Kidney (tissue), 14 donors: ENCODE data around the gene CTDNEP1. TPM values are rescaled to one million over a fixed set of nuclear protein-coding genes. Genes with fewer than 3 reads are reported as not detected.
A peak's percentile ranks its signal among the peaks of the same experiment; 100 is the strongest.

ENCODE experiments used
- DNase-seq, 5 donors: peaks; one replicate each; pipeline ENCODE4 v3.0.0-alpha.2; 2013 to 2020
- FAIRE-seq: peaks from 2 replicates; lab custom pipeline; 2012; peaks lifted over from hg19 to GRCh38; lab: Jason Lieb, UNC
- H3K27ac ChIP-seq, 2 donors: one replicate each; pipeline ENCODE4 v1.7.0; 2013; ENCODE audit warnings: low read depth in 2 of 2, low read length in 2 of 2, inconsistent platforms in 1 of 2
- H3K27me3 ChIP-seq: one replicate; pipeline ENCODE4 v1.7.1; 2013; ENCODE audit warnings: low read length, inconsistent platforms; ENCODE audit not compliant: control insufficient read depth, insufficient read depth
- H3K36me3 ChIP-seq, 3 donors: one replicate each; pipeline versions ENCODE4 v1.7.0 to v1.7.1; 2013; ENCODE audit warnings: low read length in 3 of 3, control low read depth in 1 of 3, inconsistent platforms in 1 of 3; ENCODE audit not compliant: insufficient read depth in 3 of 3, control insufficient read depth in 2 of 3
- H3K4me1 ChIP-seq, 3 donors: one replicate each; pipeline versions ENCODE4 v1.7.0 to v1.7.1; 2013; ENCODE audit warnings: low read length in 3 of 3, inconsistent platforms in 1 of 3, low read depth in 1 of 3; ENCODE audit not compliant: control insufficient read depth in 2 of 3, insufficient read depth in 2 of 3
- H3K4me3 ChIP-seq, 3 donors: one replicate each; pipeline versions ENCODE4 v1.7.0 to v1.8.1; 2013; ENCODE audit warnings: low read length in 3 of 3, control low read depth in 1 of 3, inconsistent platforms in 1 of 3
- H3K9ac ChIP-seq, 3 donors: one replicate each; pipeline versions ENCODE4 v1.7.0 to v1.7.1; 2013; ENCODE audit warnings: low read length in 3 of 3, control low read depth in 1 of 3, inconsistent platforms in 1 of 3
- H3K9me3 ChIP-seq, 3 donors: one replicate each; pipeline versions ENCODE4 v1.7.0 to v1.7.1; 2013; ENCODE audit warnings: low read length in 3 of 3, control low read depth in 1 of 3, inconsistent platforms in 1 of 3; ENCODE audit not compliant: control insufficient read depth in 2 of 3, insufficient read depth in 1 of 3
- intact Hi-C: fragments of 100-400 bp; cut with DNase I; formaldehyde crosslinking; loops from one replicate; pipeline ENCODE4 v1.11.1; 2022
- polyA plus RNA-seq: library from polyadenylated mRNA; stranded (reverse); fragments of 350-450 nt; fragmentation: Illumina TruSeq; extraction: RNeasy Lipid Tissue Mini Kit (QIAGEN cat#74804); gene quantifications from one replicate; pipeline ENCODE4 v1.2.3, GENCODE V29; 2014; ENCODE audit warnings: low read depth, low replicate concordance; ENCODE audit not compliant: insufficient read depth
- total RNA-seq: library from RNA; stranded (reverse); fragmentation: NEBNext Ultra II Directional; extraction: Animal tissue kit (Norgen Biotek cat#: 25700); gene quantifications from one replicate; pipeline ENCODE4 v1.2.1, GENCODE V29; 2021
- TF ChIP-seq, protein P1 (sequence below): IDR thresholded peaks from 3 replicates; pipeline ENCODE4 v1.5.1; 2012; ENCODE audit warnings: mild to moderate bottlenecking, moderate library complexity, borderline replicate concordance; ENCODE audit not compliant: insufficient read depth; ENCODE audit errors: extremely low read depth
- donor health status: control.
- donor health status: control.
- donor health status: control.
- donor health status: control.
- donor health status: control.
- donor health status: DM: yes; HTN: yes; CAD: no.
- donor health status: Normal renal cell carcinoma (clear cell type).

CTDNEP1 gene
- total and polyA plus RNA-seq, 2 donors from 2014 or later = 113 to 124 TPM

DNA sequence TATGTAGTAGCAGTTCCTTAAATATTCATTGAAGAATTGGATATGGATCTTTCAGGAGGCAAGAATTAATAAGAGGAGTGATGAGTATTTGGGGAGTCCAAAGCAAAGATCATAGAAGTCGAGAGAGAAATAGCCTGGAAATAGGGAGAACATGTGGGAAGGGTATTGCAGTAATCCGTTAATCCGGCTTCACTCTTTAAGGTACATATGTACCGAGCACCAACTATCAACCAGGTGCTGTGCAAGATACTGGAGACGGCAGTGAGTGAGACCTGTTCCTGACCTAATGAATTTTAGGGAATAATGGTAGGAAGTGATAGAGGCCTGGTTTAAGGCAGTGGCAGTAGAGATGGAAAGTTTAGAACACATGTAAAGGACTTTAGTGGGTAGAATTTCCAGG, 1.5 kb upstream of the CTDNEP1 start:
- DNase-seq (no peak), FAIRE-seq (no peak)
- Histone ChIP-seq H3K9ac (peak overlapping the region in 2 of 3 donors; percentile 31 to 91), H3K27me3 (no peaks in the 10 kb centered on the region), H3K4me1 (peaks cover 5 to 25% (median 19%) of the 10 kb centered on the region in 3 donors), H3K9me3 (no peaks in the 10 kb centered on the region), H3K4me3 (peak overlapping the region; percentile 69 to 90 (median 86)), H3K27ac (peak overlapping the region; percentile 99 to 100), H3K36me3 (peaks cover 0 to 20% (median 6%) of the 10 kb centered on the region in 3 donors)
- TF ChIP-seq, protein P1, sequence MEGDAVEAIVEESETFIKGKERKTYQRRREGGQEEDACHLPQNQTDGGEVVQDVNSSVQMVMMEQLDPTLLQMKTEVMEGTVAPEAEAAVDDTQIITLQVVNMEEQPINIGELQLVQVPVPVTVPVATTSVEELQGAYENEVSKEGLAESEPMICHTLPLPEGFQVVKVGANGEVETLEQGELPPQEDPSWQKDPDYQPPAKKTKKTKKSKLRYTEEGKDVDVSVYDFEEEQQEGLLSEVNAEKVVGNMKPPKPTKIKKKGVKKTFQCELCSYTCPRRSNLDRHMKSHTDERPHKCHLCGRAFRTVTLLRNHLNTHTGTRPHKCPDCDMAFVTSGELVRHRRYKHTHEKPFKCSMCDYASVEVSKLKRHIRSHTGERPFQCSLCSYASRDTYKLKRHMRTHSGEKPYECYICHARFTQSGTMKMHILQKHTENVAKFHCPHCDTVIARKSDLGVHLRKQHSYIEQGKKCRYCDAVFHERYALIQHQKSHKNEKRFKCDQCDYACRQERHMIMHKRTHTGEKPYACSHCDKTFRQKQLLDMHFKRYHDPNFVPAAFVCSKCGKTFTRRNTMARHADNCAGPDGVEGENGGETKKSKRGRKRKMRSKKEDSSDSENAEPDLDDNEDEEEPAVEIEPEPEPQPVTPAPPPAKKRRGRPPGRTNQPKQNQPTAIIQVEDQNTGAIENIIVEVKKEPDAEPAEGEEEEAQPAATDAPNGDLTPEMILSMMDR = no peak
- intact Hi-C loops = no loop called here

DNA sequence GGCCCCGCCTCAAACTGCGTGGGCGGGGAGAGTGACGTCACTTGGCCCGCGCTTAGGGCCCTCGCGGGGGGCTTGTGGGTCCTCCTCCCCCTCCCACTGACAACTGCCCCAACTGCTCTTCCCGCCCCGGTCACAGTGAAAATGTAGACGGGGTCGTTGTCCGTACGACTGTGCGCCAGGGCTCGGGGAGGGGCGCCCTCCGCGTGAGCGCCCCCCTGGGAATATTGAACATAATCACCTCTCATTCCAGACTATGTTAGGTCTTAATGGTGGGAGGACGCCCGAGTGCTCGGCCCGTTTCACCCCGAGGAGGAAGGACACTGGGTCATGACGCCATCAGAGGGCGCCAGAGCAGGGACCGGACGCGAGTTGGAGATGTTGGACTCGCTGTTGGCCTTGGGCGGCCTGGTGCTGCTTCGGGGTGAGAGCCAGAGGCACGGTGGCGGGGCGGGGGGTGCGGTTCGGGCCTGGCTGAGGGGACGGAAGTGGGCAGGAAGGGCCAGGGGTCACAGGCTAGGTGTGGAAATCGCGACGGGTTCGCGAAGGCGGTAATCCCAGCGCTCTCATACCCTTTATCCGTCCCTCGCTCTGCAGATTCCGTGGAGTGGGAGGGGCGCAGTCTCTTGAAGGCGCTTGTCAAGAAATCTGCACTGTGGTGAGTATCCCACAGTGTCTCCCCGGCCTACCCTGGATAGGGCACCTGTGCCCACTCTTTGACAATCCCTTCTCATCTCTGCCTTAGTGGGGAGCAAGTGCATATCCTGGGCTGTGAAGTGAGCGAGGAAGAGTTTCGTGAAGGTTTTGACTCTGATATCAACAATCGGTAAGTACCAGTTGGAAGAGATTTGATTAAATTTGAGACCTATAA, 876 bp upstream of the CTDNEP1 start, which contains the start of gene ELP5:
Gene ELP5 (plus strand): TSS at position 40 of the 868 bp plus-strand sequence. CDS start 336 bp downstream, at position 376.
- intact Hi-C loops = no loop called here
- Histone ChIP-seq H3K27me3 (no peaks in the 10 kb centered on the region), H3K4me3 (peak within 1 kb of the TSS; percentile 73 to 90 (median 86)), H3K9me3 (no peaks in the 10 kb centered on the region), H3K27ac (peak within 1 kb of the TSS; percentile 99 to 100), H3K4me1 (peaks cover 5 to 25% (median 19%) of the 10 kb centered on the region in 3 donors), H3K9ac (peak within 1 kb of the TSS; percentile 57 to 97 (median 91)), H3K36me3 (peaks cover 0 to 19% (median 6%) of the 10 kb centered on the region in 3 donors)
- DNase-seq (peak; percentile 95 to 100 (median 97)), FAIRE-seq (no peak)
- TF ChIP-seq, protein P1 = peak; percentile 31

DNA sequence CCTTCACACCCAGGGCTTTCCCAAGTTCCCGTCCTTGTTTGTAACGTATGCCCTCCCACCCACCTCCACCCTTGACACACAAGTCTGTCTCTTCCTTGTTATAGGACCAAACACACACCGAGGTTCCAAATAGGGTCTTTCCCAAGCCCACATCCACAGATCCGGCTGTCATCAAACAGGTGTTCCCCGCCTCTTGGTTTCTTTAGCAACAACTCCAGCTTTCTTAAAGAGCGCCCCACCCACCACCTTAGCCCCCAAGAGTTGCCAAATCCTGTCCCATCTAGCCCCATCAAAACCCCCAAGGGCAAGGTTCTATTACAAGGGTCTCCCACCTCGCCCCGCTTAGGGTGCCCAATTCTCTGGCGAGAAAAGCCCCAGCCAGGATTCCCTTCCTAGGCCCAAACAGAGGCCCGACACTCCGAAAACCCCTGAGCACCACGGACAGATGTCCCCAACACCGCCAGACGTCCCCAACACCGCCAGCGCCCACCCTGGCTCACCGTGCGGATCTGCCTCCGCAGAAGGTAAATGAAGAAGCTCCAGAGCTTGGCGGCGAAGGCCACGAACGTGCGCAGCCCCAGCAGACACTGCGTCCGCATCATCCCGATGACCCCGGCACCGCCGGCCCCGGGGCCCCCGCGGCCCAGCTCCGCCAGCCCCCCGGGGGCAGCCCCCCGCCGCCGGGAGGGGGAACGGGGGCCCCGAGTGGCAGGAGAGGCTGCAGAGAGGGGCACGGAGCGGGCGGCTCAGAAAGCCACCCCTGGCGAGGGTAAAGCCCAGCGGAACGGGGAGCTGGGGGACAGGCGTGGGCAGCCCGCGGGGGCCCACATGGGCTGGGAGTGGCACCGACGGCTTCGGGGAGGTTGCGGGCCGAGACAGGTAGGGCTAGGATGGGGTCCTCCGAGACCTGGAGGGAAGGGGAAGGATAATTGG, 573 bp downstream of the CTDNEP1 start:
- peak overlapping the region; percentile 99 to 100 for H3K27ac ChIP-seq
- FAIRE-seq (no peak), DNase-seq (peak in 2 of 5 donors; percentile 35 to 72)
- H3K36me3 ChIP-seq = peaks cover 3 to 21% (median 10%) of the 10 kb centered on the region in 3 donors
- peaks cover 5 to 25% (median 19%) of the 10 kb centered on the region in 3 donors for H3K4me1 ChIP-seq
- intact Hi-C loops = no loop called here
- no peaks in the 10 kb centered on the region for H3K9me3 ChIP-seq
- TF ChIP-seq, protein P1 = no peak
- peak overlapping the region; percentile 57 to 97 (median 91) for H3K9ac ChIP-seq
- peak overlapping the region; percentile 62 to 86 (median 73) for H3K4me3 ChIP-seq
- H3K27me3 ChIP-seq = no peaks in the 10 kb centered on the region
